ENCODE data around the gene CCDC50. TPM values are rescaled to one million over a fixed set of nuclear protein-coding genes. Genes with fewer than 3 reads are reported as not detected.

Gene CCDC50
- total and polyA plus RNA-seq, 2 of the 8 experiments (the other 6 are each of a cell fraction or from before 2014, with no cell fraction given) = 7.3 to 19.2 TPM

- Histone ChIP-seq H3K56ac (replicated peaks; ENCODE audit: insufficient read length, low read depth, low read length) (no peak overlapping the region), H2AFZ (ENCODE audit: low read length) (no peak overlapping the region), H2BK5ac (ENCODE audit: low read depth, low read length) (no peak overlapping the region), H3K27me3 (replicated peaks in 1 of 4; ENCODE audit: control insufficient read depth in 3 of 4, extremely low read depth in 1 of 4, insufficient read depth in 3 of 4, low read length in 3 of 4) (no peaks in the 10 kb centered on the region), H4K8ac (ENCODE audit: extremely low read depth, insufficient read depth, low read length) (no peak overlapping the region), H3K23me2 (ENCODE audit: low read depth, low read length) (no peaks in the 10 kb centered on the region), H2BK20ac (ENCODE audit: low read length) (no peak overlapping the region), H3K14ac (ENCODE audit: insufficient read length) (no peak overlapping the region), H3K9ac (replicated peaks in 1 of 4; ENCODE audit: extremely low read depth in 1 of 4, low read depth in 3 of 4, low read length in 3 of 4) (no peak overlapping the region), H2BK120ac (replicated peaks; ENCODE audit: low read depth, low read length) (no peak overlapping the region), H3K4ac (replicated peaks; ENCODE audit: insufficient read length, low read depth, low read length) (no peak overlapping the region), H3K23ac (ENCODE audit: insufficient read length) (no peak overlapping the region), H3K79me2 (ENCODE audit: control insufficient read depth in 1 of 2, insufficient read depth in 2 of 2, low read length in 2 of 2) (no peaks in the 10 kb centered on the region), H2BK12ac (ENCODE audit: low read depth, low read length) (no peak overlapping the region), H3K4me3 (ENCODE audit: extremely low read depth in 1 of 4, insufficient read depth in 2 of 4, low read depth in 3 of 4, low read length in 4 of 4) (no peak overlapping the region), H3K9me3 (ENCODE audit: insufficient read depth in 2 of 2, low read depth in 1 of 2, low read length in 1 of 2) (no peaks in the 10 kb centered on the region), H3K4me2 (ENCODE audit: insufficient read depth in 1 of 2, low read depth in 2 of 2, low read length in 2 of 2) (no peak overlapping the region), H3K79me1 (ENCODE audit: low read depth, low read length) (no peaks in the 10 kb centered on the region), H4K5ac (ENCODE audit: insufficient read length, low read depth, low read length) (no peak overlapping the region), H2AK5ac (ENCODE audit: low read depth, low read length) (no peak overlapping the region), H3K18ac (ENCODE audit: extremely low read depth, low read length) (no peak overlapping the region), H4K20me1 (replicated peaks in 1 of 2; ENCODE audit: control insufficient read depth in 1 of 2, insufficient read depth in 2 of 2, low read length in 2 of 2) (no peaks in the 10 kb centered on the region), H3K36me3 (ENCODE audit: control insufficient read depth in 2 of 4, insufficient read depth in 4 of 4, low read length in 3 of 4) (peaks cover 0 to 4% (median 0%) of the 10 kb centered on the region in 4 experiments; a peak in 1 of 8 replicates), H4K91ac (replicated peaks; ENCODE audit: insufficient read length, low read length) (no peak overlapping the region), H3K4me1 (replicated peaks in 1 of 4; ENCODE audit: control insufficient read depth in 3 of 4, insufficient read depth in 4 of 4, low read length in 3 of 4) (peaks cover 0 to 6% (median 1%) of the 10 kb centered on the region in 4 experiments; a peak in 3 of 7 replicates), H2BK15ac (ENCODE audit: low read length) (no peak overlapping the region), H3K27ac (ENCODE audit: low read depth, low read length) (no peak overlapping the region)
- WGBS, 2 experiments (ENCODE audit: extremely low coverage in 1 of 2, insufficient coverage in 1 of 2, insufficient read length in 1 of 2, insufficient replicate concordance in 2 of 2, low coverage in 1 of 2, low lambda C conversion rate in 2 of 2, missing lambda C conversion rate in 1 of 2) = 88% methylated on average over 3 of the region's 3 CpGs; no CpG with 5 or more reads in 1 of the 2 experiments
- TF ChIP-seq PHF8 (conservative IDR thresholded peaks at IDR 0.05; ENCODE audit: low read depth, low read length) (no peak), USF2 (IDR thresholded peaks at IDR 0.05; ENCODE audit: low read length) (no peak)
- ChIA-PET POLR2A (ENCODE audit: partially characterized antibody) (no interaction called here), CTCF (ENCODE audit: partially characterized antibody) (no interaction called here)
- FAIRE-seq = no peak
- DNase-seq (ENCODE audit: low read depth in 1 of 2, low spot score in 2 of 2) = no peak
These were observed 31.4 kb downstream of the CCDC50 start for GRCh38 chr3:191360620-191361019.

Measured in H1 (cell line).